NK-92 treated with Interleukin-12 subunit alpha and Interleukin-12 subunit beta, amount 100 ng/mL, for 24 hours (cell line): ENCODE data around the gene TOLLIP.

Experiments used
- DNase-seq: peaks from one replicate; lab custom pipeline; 2025; lab: John Stamatoyannopoulos, UW

The TOLLIP gene

GRCh38 chr11:1310772-1311468 lies 1.5 kb upstream of the TOLLIP start:
- DNase-seq = no peak

- no peak for DNase-seq
Observed at GRCh38 chr11:1310318-1310687, 871 bp upstream of the TOLLIP start.

DNA sequence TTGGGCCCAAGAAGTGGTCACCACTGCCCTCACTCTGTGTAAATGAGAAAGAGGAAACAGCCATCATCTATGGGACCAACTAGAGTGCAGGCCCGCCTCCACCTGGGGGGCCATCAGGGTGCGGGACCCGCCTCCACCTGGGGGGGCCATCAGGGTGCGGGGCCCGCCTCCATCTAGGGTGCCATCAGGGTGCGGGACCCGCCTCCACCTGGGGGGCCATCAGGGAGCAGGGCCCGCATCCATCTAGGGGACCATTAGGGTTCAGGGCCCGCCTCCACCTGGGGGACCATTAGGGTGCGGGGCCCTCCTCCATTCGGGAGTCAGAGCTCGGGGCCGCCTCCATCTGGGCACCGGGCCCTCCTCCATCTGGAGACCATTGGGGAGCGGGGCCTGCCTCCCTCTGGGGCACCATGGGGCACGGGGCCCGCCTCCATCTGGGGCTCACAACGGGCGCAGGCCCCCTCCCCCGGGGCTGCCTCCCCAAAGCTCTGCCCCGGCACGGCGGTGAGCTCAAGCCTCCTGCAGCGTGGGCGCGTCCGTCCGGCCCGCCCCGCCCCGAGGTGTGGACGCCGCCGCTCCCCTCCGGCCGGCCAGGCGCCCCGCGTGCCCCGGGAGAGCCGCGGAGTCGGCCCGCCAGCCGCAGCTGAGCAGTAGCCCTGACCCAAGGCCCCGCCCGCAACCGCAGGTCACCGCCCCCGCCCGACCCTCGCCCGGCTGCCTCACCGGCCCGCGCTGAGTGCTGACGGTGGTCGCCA lies 512 bp downstream of the TOLLIP start:
- no peak for DNase-seq

GRCh38 chr11:1307998-1308742 lies 1.3 kb downstream of the TOLLIP start:
- DNase-seq = no peak

DNA sequence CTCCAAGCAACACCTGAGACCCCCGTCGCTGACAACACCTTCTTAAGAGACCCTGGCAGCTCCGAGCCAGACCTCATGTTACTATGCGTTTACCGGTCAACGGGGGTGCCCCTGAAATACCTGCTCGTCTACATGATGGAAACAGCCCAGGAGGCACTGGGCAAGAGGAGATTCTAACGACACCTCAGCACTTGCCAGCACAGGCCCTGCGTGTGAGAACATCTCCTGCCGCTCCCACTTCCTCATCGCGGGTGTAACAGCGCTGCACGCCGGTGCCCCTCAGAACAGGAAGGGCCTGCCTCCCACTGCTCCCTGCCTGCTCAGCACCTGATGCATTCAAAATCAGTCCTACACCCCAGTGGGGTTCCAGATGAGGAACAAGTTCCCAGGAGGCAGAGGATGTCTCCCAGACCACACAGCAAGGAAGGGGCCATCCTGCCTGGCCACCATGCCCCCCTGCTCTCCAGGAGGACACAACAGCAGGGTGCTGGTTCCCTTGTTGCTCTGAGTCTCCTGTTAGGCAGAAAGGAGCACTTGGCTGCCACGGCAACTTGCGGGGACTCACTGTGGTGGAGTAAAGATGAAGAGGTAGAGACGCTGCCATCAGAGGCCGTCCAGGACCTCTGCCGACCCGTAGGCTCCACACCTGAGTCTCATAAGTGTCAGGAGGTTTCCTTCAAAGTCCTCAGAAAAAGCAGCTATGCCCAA lies 2.1 kb downstream of the TOLLIP start:
- DNase-seq = no peak

GRCh38 chr11:1306186-1307162 lies 3.0 kb downstream of the TOLLIP start:
- DNase-seq = no peak

GRCh38 chr11:1305501-1306056 lies 3.9 kb downstream of the TOLLIP start:
- no peak for DNase-seq

DNA sequence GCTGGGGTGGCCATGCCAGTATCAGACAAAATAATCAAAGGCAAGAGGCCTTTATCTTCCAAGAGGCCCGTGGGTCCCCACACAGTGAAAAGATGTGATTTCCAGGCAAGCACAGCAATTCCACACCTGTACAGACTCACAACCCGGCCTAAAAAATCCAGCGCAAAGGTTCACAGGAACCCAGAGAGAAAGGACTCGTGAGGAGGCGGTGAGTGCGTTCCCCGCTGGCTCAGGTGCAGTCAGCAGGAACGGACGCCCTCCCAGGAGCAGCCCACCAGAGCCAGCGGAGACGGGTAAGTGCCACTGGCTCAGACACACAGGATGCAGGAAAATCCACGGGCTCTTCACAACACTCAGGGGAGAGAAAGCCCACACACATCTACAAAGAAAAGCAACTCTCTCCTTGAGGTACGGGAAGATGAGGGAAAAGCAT lies 4.4 kb downstream of the TOLLIP start:
- DNase-seq = no peak

GRCh38 chr11:1304380-1304779 lies 5.1 kb downstream of the TOLLIP start:
- no peak for DNase-seq

DNA sequence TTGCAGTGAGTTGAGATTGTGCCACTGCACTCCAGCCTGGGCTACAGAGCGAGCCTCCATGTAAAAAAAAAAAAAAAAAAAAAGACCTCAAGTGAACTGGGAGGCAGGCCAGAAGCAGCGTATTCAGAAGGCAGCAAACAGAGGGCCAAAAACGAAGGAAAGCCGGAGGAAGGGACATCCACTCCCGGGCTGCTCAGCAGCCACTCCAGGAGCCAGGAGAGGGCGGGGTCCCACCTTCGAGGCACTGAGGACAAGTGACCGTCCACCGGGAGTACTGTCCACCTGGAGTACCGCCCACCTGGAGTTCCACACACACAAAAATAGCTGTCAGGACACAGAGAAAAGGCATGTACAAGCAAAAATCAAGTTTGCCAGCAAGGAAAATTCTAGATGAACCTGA lies 5.5 kb downstream of the TOLLIP start:
- DNase-seq = no peak

DNA sequence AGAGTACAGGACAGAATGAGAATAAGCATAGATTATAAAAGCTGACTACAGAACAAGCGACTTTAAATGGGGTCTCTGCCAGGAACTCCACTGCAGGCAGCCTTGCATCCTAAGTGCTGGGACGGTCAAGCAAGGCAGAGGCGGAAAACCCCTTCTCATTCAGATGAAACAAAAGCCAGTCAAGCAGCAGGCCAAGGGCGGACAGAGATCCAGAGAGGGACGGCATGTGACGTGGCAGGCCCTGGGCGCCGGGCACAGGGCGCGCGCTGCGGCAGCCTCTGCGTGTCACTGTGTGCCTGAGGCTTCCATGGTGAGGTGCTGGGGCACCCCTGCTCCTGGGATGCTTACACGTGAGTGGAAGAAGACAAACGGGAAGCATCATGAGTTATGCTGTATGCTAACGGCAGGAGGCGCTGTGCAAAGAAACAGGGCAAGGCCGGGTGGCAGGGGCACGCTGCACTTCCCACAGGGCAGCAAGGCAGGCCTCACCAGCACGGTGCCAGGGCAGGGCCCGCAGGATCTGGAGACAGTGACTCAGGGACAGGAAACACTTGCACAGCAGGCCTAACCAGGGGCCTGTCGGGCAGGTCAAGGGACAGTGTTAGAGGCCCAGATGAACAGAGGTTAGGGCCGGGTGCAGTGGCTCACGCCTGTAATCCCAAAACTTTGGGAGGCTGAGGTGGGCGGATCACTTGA lies 6.2 kb downstream of the TOLLIP start:
- no peak for DNase-seq

DNA sequence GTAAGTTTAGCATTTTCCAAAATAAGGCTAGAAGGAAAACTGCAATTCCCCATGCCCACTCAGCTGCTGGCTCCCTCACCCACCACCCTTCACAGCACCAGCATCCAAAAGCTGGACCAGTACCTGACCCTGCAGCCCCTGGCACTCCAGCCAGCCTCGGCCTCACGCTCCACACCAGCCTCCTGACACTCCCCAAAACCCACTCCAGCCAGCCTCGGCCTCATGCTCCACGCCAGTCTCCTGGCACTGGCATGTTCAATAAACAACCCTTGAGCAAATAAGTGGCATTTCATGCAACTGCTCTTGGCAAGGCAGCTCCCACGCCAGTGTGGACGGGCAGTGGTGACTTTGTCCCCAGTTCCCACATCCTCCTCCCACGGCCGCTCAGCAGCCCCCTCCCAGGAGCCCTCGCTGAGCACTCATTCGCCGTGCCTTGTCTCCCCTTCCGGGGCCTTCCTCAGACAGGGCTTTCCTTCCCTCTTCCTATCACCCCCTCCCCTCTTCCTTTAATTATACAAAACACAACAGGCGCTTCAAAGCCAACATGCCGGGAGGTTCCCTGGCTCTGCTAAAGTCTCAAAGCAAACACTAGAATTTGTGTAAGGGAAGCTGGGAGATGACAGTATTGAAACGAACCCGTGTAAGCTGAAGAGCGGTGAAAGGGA lies 6.8 kb downstream of the TOLLIP start:
- DNase-seq = no peak

DNA sequence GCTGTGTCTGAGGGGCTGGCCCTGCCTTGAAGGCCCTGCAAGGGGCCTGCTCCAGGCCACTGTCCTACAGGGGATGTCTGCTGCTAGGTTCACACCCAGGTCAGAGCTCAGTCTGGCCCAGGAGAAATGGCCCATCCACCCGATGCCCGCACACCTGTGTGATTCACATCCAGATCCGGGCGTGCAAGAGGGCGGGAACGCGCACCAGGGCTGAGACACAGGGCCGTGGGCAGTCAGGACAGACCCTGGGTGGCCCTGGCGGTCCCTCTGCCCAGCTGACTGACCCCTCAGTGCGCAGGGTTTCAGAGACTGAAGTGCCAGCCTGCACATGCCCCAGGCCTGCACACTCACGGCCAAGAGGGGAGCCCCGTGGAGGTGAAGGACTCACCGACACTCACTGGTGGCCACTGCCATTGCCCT lies 7.4 kb downstream of the TOLLIP start:
- DNase-seq = no peak

DNA sequence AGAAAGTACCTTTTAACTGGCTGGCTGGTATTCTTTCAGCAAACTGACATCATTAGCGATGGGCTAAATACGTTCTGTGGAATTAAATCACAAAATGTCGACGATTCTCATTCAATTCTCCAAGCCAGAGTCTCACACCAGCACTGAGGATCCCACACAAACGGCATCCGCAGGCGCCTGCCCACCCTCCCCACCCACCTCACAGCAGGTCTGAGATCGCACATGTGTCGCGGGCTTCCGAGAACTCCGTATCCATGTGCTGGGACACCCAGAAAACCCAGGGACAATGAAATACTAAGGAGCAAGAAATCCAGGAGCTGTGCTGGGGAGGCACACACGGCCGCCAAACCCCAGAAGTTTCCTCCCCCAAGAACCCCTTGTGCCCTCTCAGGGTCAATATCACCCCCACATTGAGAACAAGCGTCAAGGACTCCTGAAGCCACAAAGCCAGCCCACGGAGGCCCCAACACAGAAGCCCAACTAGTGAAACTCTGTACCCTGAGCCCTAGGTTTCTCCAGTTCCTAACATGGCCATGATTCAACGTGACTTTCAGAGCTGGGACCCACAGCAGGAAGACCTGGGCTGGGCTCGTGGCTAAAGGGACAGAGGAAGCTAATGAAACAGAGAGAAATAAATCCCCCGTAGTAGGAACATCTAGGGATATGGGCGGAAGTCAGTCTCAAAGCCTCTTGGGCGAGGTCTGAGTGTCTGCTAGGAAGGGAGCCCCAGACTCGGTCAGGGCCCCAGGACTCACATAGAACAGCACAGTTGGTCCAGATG lies 8.0 kb downstream of the TOLLIP start:
- DNase-seq = no peak

DNA sequence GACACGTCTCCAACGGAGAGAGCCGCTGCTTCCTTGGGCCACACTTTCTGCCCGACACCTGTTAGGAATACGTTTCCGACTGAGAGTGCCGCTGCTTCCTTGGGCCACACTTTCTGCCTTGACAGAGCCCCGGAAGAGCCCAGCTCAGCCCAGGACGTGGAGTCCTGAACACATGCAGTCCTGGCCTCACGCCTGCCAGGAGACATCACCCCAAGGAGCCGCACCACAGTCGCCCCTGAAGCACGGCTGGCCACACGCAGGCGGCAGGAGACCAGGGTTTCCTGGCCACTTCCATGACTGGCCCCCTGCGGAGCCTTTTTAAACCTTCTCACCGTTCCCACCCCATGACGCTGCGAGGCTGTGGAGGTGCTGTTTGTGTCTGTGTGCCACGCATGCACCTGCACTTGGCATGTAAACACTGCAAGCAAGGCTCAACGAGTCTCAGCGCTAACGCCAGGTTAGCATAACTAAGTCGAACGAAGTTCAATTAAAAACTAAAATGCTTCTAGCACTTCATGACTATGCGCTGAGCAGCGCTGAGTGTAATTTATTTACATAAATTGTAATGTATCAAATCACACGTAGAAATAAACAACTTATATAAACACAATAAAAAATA lies 8.8 kb downstream of the TOLLIP start:
- DNase-seq = no peak

DNA sequence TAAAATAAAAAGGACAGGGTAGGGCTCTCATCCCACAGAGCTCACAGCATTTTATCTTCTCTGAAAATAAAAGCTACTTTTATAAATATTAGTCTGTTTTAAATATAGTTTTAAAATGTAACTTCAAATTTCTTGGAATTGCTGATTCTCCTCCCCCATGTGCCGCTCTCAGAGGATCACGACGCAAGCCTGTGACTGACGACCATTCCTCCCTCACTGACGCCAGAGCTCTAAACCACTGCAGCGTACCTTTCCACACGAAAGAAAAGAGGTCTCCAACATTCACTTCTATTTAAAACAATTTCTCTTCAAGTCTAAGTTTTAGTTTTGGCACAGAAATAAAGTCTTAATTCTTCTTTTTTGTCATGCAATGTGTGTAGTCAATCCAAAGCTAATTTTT lies 9.3 kb downstream of the TOLLIP start:
- DNase-seq = no peak

DNA sequence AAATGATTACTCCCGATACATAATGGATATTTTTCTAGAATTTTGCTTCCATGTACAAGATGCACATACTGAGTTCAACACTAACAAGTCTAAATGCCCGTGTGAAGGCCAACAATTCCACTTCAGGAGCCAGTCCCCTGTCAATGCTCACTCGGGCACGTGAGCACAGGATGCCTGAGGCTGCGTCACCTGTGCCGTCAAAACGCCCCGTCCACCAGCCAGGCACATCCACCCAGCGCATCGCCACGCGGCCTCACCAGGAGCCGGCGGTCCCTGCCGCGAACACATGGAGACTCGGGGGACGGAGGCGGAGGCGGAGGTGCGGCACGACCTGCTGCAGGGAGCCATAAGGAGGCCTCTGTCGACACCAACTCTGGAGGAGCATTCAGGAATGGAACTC lies 9.8 kb downstream of the TOLLIP start:
- no peak for DNase-seq

DNA sequence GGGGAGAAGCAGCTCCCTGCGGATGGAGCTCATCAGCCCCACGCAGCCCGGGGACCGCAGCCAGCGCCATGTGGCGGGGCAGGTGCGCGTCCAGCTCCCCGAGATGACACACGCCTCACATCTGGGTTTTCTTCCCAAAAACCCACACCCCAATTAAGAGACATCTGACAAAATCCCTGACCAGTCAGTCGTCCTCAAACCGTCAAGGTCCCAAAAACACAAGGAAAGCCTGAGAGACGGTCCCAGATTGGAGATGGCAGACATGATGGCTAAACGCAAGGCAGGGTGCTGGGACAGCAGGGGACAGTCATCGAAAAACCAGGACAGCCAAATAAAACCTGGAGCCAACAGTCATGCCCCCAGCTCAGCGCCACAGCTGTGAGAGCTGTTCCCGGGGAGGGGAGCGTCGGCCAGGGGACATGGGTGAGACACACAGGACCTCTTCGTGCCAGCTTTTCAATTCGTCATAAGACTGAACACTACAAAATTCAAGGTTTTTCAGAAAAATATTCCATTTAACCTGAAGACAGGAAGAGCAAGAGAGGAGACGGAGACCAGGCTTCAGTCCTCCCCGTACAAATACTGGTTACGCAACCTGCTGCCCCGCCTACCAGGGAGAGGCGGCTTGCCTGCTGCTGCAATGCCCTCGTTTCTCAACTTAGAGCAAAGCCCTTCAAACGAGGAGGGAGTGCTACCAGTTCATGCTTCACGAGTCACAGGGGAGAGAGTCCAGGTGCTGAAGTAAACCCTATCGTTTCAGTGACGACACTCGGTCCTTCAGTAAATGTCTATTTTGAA lies 10.5 kb downstream of the TOLLIP start:
- no peak for DNase-seq
